ENCODE results near the gene PDPN. TPM values are rescaled to one million over a fixed set of nuclear protein-coding genes. Genes with fewer than 3 reads are reported as not detected.

The PDPN gene
- total and polyA plus RNA-seq, 2 of the 4 experiments (the other 2 are of a cell fraction), result 0.31 TPM; not detected in 1

DNA sequence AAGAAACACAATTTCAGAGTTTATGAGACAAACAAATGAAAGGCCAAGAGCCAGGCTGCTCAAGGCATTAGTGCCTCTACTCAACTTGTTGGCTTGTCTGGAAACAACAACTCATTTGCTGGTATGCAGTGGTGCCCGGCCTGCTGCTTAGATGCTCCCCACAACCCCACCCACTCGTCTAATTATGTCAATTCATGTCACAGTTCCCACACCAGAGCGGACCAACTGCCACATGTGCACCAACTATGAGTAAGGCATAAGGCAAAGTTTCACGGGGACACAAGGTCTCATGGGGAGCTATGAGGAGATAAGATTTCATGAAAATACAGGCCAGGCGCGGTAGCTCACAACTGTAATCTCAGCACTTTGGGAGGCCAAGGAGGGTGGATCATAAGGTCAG, 35.4 kb upstream of the PDPN start:
- Histone ChIP-seq H3K4me2 (ENCODE audit: low read depth, low read length) (no peak overlapping the region), H3K9me3 (ENCODE audit: control insufficient read depth, insufficient read depth, low read length) (peaks cover 22% of the 10 kb centered on the region), H3K9me1 (ENCODE audit: insufficient read depth, low read length) (no peaks in the 10 kb centered on the region), H3K4ac (ENCODE audit: low read depth, low read length) (no peak overlapping the region), H2BK5ac (ENCODE audit: low read depth, low read length, poor library complexity, severe bottlenecking) (no peak overlapping the region), H3K4me3 (ENCODE audit: insufficient read depth, low read depth, low read length) (no peak overlapping the region), H3K18ac (ENCODE audit: low read depth, low read length) (no peak overlapping the region), H2BK20ac (ENCODE audit: low read depth, low read length) (no peak overlapping the region), H4K8ac (ENCODE audit: low read depth in 2 of 2, low read length in 2 of 2) (no peak overlapping the region), H2BK120ac (ENCODE audit: low read depth, low read length) (no peak overlapping the region), H3K4me1 (ENCODE audit: control insufficient read depth, insufficient read depth, low read length) (no peaks in the 10 kb centered on the region), H3K27ac (ENCODE audit: insufficient read depth, low read length) (no peak overlapping the region), H4K91ac (ENCODE audit: insufficient read depth, low read depth, low read length) (no peak overlapping the region), H3K14ac (replicated peaks; ENCODE audit: low read depth, low read length) (no peak overlapping the region), H3K23ac (ENCODE audit: low read depth, low read length) (no peak overlapping the region), H3K36me3 (ENCODE audit: control insufficient read depth, insufficient read depth, low read length) (no peaks in the 10 kb centered on the region), H3K79me1 (ENCODE audit: low read depth in 1 of 2, low read length in 2 of 2) (no peaks in the 10 kb centered on the region), H4K5ac (ENCODE audit: low read depth, low read length) (no peak overlapping the region), H3K56ac (ENCODE audit: extremely low read depth, insufficient read depth, low read length) (no peak overlapping the region), H2BK15ac (ENCODE audit: low read depth, low read length) (no peak overlapping the region), H2AFZ (replicated peaks; ENCODE audit: low read length, poor library complexity) (no peak overlapping the region), H3K9ac (ENCODE audit: low read depth, low read length) (no peak overlapping the region), H3K27me3 (ENCODE audit: control insufficient read depth, insufficient read depth, low read length) (no peaks in the 10 kb centered on the region), H2AK5ac (ENCODE audit: low read depth, low read length) (no peak overlapping the region), H2AK9ac (replicated peaks; ENCODE audit: low read depth, low read length, poor library complexity) (no peak overlapping the region), H4K20me1 (ENCODE audit: insufficient read depth, low read length) (no peaks in the 10 kb centered on the region)
- ChIA-PET CTCF (no interaction called here), POLR2A (ENCODE audit: unreplicated experiment) (no interaction called here)
- ATAC-seq (ENCODE audit: low read depth) (no peak), DNase-seq (no peak)
- no TSS peak for BruUV-seq (replicated peaks)
- dilution Hi-C loops (cut with HindIII; ENCODE audit: low sequenced_read_pairs, unreplicated experiment), result no loop called here
- in situ Hi-C loops (cut with MboI; ENCODE audit: low sequenced_read_pairs), result no loop called here
- intact Hi-C loops (cut with micrococcal nuclease), result no loop called here
- no peak for TF ChIP-seq MAZ (IDR thresholded peaks at IDR 0.05; ENCODE audit: borderline replicate concordance, low read depth, low read length)
- TF ChIP-seq CHD1 (IDR thresholded peaks at IDR 0.05; ENCODE audit: low read depth, low read length), result no peak
- no peak for TF ChIP-seq POLR2A (IDR thresholded peaks at IDR 0.05; ENCODE audit: low read depth, low read length)
- TF ChIP-seq, protein P1, sequence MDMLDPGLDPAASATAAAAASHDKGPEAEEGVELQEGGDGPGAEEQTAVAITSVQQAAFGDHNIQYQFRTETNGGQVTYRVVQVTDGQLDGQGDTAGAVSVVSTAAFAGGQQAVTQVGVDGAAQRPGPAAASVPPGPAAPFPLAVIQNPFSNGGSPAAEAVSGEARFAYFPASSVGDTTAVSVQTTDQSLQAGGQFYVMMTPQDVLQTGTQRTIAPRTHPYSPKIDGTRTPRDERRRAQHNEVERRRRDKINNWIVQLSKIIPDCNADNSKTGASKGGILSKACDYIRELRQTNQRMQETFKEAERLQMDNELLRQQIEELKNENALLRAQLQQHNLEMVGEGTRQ (IDR thresholded peaks at IDR 0.05; ENCODE audit: low read depth, low read length), result no peak
- TF ChIP-seq CEBPB (IDR thresholded peaks at IDR 0.05; ENCODE audit: low read depth, low read length), result no peak
- no peak for TF ChIP-seq FOS (IDR thresholded peaks at IDR 0.05; ENCODE audit: low read depth, low read length)
- no peak for TF ChIP-seq MAFK (IDR thresholded peaks at IDR 0.05; ENCODE audit: low read depth, low read length)
- no peak for TF ChIP-seq BHLHE40 (IDR thresholded peaks at IDR 0.05; ENCODE audit: low read depth, low read length)
- TF ChIP-seq, protein P2, sequence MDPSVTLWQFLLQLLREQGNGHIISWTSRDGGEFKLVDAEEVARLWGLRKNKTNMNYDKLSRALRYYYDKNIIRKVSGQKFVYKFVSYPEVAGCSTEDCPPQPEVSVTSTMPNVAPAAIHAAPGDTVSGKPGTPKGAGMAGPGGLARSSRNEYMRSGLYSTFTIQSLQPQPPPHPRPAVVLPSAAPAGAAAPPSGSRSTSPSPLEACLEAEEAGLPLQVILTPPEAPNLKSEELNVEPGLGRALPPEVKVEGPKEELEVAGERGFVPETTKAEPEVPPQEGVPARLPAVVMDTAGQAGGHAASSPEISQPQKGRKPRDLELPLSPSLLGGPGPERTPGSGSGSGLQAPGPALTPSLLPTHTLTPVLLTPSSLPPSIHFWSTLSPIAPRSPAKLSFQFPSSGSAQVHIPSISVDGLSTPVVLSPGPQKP (IDR thresholded peaks at IDR 0.05; ENCODE audit: borderline replicate concordance, low read depth, low read length), result no peak
- no peak for TF ChIP-seq RCOR1 (IDR thresholded peaks at IDR 0.05; ENCODE audit: insufficient replicate concordance, low read length)
- TF ChIP-seq, protein P3, sequence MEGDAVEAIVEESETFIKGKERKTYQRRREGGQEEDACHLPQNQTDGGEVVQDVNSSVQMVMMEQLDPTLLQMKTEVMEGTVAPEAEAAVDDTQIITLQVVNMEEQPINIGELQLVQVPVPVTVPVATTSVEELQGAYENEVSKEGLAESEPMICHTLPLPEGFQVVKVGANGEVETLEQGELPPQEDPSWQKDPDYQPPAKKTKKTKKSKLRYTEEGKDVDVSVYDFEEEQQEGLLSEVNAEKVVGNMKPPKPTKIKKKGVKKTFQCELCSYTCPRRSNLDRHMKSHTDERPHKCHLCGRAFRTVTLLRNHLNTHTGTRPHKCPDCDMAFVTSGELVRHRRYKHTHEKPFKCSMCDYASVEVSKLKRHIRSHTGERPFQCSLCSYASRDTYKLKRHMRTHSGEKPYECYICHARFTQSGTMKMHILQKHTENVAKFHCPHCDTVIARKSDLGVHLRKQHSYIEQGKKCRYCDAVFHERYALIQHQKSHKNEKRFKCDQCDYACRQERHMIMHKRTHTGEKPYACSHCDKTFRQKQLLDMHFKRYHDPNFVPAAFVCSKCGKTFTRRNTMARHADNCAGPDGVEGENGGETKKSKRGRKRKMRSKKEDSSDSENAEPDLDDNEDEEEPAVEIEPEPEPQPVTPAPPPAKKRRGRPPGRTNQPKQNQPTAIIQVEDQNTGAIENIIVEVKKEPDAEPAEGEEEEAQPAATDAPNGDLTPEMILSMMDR (conservative IDR thresholded peaks at IDR 0.05; ENCODE audit: low read depth, low read length), result no peak
- WGBS, 2 experiments (ENCODE audit: extremely low coverage in 2 of 2, insufficient read length in 1 of 2), result no CpG with 5 or more reads among the region's 6 CpGs

Measured in IMR-90 (cell line).